OCI-LY3 (cell line): Measurements from ENCODE around the gene NHERF2.

Experiments
- H2AFZ ChIP-seq: fragments of 200-600, 300-600 bp; shearing (Covaris generic); 2 replicates; pipeline ENCODE4 v1.6.0; 2014; ENCODE audit warnings: antibody characterized with exemption, low read depth, low read length
- H3K27ac ChIP-seq: fragments of 200-600, 300-600 bp; sonication (generic); 2 replicates; pipeline ENCODE4 v1.5.1; 2014; ENCODE audit warnings: mild to moderate bottlenecking, low read length, moderate library complexity, mixed read lengths
- H3K27me3 ChIP-seq: fragments of 200-600, 300-600 bp; sonication (generic); 2 replicates; pipeline ENCODE4 v1.6.1; 2014; ENCODE audit warnings: low read depth, low read length, mixed read lengths
- H3K36me3 ChIP-seq: fragments of 200-600, 300-600 bp; sonication (generic); replicated peaks from 2 replicates; pipeline ENCODE3; 2014; ENCODE audit warnings: low read depth, low read length, mixed read lengths
- H3K4me1 ChIP-seq: fragments of 300-600, 200-600 bp; sonication (generic); 2 replicates; pipeline ENCODE4 v1.6.1; 2014; ENCODE audit warnings: low read length, mixed read lengths
- H3K4me2 ChIP-seq: fragments of 200-600, 300-600 bp; sonication (generic); 2 replicates; pipeline ENCODE4 v1.6.1; 2014; ENCODE audit warnings: low read length, mixed read lengths
- H3K4me3 ChIP-seq: fragments of 300-600, 200-600 bp; sonication (generic); 2 replicates; pipeline ENCODE4 v1.5.1; 2014; ENCODE audit warnings: antibody characterized with exemption, mild to moderate bottlenecking, low read length, moderate library complexity
- H3K79me2 ChIP-seq: fragments of 300-600, 200-600 bp; shearing (Covaris generic); 2 replicates; pipeline ENCODE4 v1.6.1; 2014; ENCODE audit warnings: mild to moderate bottlenecking, low read length, mixed read lengths
- H3K9ac ChIP-seq: fragments of 300-600, 200-600 bp; shearing (Covaris generic); 2 replicates; pipeline ENCODE4 v1.6.0; 2014; ENCODE audit warnings: mild to moderate bottlenecking, low read length, moderate library complexity
- H3K9me3 ChIP-seq: fragments of 200-600, 300-600 bp; shearing (Covaris generic); 2 replicates; pipeline ENCODE4 v1.6.1; 2014; ENCODE audit warnings: low read length, mixed read lengths; ENCODE audit not compliant: insufficient read depth
- H4K20me1 ChIP-seq: fragments of 200-600, 300-600 bp; sonication (generic); 2 replicates; pipeline ENCODE4 v1.6.1; 2016; ENCODE audit warnings: low read length, mixed read lengths; ENCODE audit not compliant: insufficient read depth
- EZH2phosphoT487 ChIP-seq: fragments of 200-600 bp; shearing (Covaris generic); IDR thresholded peaks from 2 replicates; pipeline ENCODE4 v1.6.1; 2018; ENCODE audit warnings: antibody characterized with exemption, mixed run types, low read depth
- TF ChIP-seq, protein P1 (sequence below): fragments of 200-600, 300-600 bp; sonication (generic); IDR thresholded peaks from 2 replicates; pipeline ENCODE4 v1.5.1; 2014; ENCODE audit warnings: antibody characterized with exemption, low read length, low read depth

Gene NHERF2

DNA sequence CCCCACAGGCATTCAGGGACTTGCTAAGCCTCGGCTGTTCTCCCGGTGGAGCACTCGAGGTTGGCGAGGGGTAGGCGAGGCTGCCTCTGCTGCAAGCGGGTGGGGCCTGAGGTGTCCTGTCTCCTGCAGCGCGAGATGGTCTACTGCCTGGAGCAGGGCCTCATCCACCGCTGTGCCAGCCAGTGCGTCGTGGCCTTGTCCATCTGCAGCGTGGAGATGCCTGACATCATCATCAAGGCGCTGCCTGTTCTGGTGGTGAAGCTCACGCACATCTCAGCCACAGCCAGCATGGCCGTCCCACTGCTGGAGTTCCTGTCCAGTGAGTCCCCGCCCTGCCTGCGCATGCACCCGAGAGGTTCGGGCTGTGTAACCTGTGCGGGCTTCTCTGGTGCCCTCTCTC lies 47.4 kb downstream of the NHERF2 start:
- H3K9me3 ChIP-seq: no peaks in the 10 kb centered on the region
- H3K27ac ChIP-seq: no peak overlapping the region
- H3K4me2 ChIP-seq: no peak overlapping the region
- no peaks in the 10 kb centered on the region for H4K20me1 ChIP-seq
- H3K9ac ChIP-seq: no peak overlapping the region
- H3K36me3 ChIP-seq: no peaks in the 10 kb centered on the region
- no peak overlapping the region for H2AFZ ChIP-seq
- H3K4me1 ChIP-seq: no peaks in the 10 kb centered on the region
- no peak overlapping the region for H3K4me3 ChIP-seq
- TF ChIP-seq, protein P1, sequence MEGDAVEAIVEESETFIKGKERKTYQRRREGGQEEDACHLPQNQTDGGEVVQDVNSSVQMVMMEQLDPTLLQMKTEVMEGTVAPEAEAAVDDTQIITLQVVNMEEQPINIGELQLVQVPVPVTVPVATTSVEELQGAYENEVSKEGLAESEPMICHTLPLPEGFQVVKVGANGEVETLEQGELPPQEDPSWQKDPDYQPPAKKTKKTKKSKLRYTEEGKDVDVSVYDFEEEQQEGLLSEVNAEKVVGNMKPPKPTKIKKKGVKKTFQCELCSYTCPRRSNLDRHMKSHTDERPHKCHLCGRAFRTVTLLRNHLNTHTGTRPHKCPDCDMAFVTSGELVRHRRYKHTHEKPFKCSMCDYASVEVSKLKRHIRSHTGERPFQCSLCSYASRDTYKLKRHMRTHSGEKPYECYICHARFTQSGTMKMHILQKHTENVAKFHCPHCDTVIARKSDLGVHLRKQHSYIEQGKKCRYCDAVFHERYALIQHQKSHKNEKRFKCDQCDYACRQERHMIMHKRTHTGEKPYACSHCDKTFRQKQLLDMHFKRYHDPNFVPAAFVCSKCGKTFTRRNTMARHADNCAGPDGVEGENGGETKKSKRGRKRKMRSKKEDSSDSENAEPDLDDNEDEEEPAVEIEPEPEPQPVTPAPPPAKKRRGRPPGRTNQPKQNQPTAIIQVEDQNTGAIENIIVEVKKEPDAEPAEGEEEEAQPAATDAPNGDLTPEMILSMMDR: no peak
- TF ChIP-seq EZH2phosphoT487: no peak
- H3K79me2 ChIP-seq: no peaks in the 10 kb centered on the region
- no peaks in the 10 kb centered on the region for H3K27me3 ChIP-seq

DNA sequence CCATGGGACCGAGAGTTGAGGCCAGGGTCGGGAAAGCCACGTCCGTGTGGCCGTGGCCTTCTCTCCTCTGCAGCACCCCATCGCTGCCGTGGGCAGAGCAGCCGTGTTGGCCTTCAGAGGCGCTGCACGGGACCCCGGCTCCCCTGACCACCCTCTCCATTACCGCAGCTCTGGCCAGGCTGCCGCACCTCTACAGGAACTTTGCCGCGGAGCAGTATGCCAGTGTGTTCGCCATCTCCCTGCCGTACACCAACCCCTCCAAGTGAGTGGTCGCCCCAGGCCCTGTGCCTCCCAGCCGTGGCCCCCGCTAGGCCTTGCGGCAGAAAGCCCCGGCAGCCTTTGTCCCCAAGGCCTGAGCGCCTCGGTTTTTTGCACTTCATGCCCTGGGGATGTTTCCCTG lies 48.9 kb downstream of the NHERF2 start:
- H4K20me1 ChIP-seq: no peaks in the 10 kb centered on the region
- no peak overlapping the region for H3K4me2 ChIP-seq
- H3K9ac ChIP-seq: no peak overlapping the region
- no peaks in the 10 kb centered on the region for H3K27me3 ChIP-seq
- no peak for TF ChIP-seq EZH2phosphoT487
- TF ChIP-seq, protein P1: no peak
- no peaks in the 10 kb centered on the region for H3K79me2 ChIP-seq
- H3K4me3 ChIP-seq: no peak overlapping the region
- H3K4me1 ChIP-seq: no peaks in the 10 kb centered on the region
- no peak overlapping the region for H3K27ac ChIP-seq
- H3K9me3 ChIP-seq: no peaks in the 10 kb centered on the region
- no peaks in the 10 kb centered on the region for H3K36me3 ChIP-seq
- H2AFZ ChIP-seq: no peak overlapping the region

DNA sequence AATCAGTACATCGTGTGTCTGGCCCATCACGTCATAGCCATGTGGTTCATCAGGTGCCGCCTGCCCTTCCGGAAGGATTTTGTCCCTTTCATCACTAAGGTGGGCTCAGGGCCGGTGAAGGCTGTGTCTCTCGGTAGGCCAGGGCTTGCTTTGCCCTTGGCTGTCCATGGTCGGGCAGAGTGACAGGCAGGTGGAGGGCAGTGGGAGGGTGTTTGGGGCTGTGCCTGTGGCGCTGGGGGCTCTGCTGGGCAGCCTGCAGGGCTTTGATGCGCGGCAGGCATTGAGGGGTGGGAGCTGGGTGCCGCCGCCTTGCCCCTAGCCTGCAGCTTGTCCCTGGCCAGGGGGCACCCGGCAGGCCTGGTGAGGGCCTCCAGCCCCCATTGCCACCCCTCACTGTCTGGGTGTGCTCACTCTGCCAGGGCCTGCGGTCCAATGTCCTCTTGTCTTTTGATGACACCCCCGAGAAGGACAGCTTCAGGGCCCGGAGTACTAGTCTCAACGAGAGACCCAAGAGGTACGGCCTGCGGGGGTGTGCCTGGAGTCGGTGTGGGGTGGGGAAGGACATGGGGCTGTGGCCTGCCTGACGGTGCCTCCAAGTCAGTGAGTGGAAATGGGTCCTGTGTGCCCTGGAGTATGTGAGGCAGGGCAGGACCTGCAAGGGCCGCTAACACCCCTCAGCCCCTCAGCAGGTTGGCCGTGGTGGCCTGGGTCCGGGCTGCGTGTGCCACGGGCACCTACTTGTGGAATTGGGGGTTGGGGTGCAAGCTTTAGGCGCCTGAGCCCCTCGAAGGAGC lies 49.6 kb downstream of the NHERF2 start:
- no peak overlapping the region for H3K4me3 ChIP-seq
- no peak overlapping the region for H2AFZ ChIP-seq
- no peaks in the 10 kb centered on the region for H3K79me2 ChIP-seq
- no peaks in the 10 kb centered on the region for H3K9me3 ChIP-seq
- H4K20me1 ChIP-seq: no peaks in the 10 kb centered on the region
- H3K4me1 ChIP-seq: no peaks in the 10 kb centered on the region
- TF ChIP-seq, protein P1: no peak
- no peak for TF ChIP-seq EZH2phosphoT487
- no peak overlapping the region for H3K27ac ChIP-seq
- H3K9ac ChIP-seq: no peak overlapping the region
- H3K27me3 ChIP-seq: no peaks in the 10 kb centered on the region
- H3K36me3 ChIP-seq: no peaks in the 10 kb centered on the region
- no peak overlapping the region for H3K4me2 ChIP-seq

DNA sequence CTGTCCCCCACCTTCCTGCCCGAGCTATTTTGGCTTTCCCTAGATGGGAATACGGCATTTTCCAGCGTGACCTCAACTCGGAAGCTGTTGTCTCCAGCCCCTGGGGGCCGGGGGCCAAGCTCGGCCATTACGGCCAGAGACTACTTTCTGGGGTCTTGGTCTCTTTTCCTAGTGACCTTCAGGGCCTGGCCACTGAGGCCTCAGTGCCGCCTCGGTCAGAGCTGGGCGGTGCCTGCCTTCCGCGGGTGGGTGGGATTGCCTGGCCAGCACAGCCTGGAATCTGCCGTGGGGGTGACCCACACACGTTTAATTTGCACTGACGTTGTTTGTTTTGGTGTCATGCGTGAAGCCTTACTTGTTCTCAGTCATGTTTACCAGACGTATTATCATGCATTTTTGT lies 50.3 kb downstream of the NHERF2 start:
- Histone ChIP-seq H2AFZ (no peak overlapping the region), H3K27ac (no peak overlapping the region), H3K9ac (no peak overlapping the region), H3K9me3 (no peaks in the 10 kb centered on the region), H3K79me2 (no peaks in the 10 kb centered on the region), H3K36me3 (no peaks in the 10 kb centered on the region), H3K27me3 (no peaks in the 10 kb centered on the region), H3K4me1 (no peaks in the 10 kb centered on the region), H3K4me2 (no peak overlapping the region), H4K20me1 (no peaks in the 10 kb centered on the region), H3K4me3 (no peak overlapping the region)
- no peak for TF ChIP-seq EZH2phosphoT487
- TF ChIP-seq, protein P1: no peak
